GM23338 (cell line): ENCODE results near the gene MAFF. TPM values are rescaled to one million over a fixed set of nuclear protein-coding genes. Genes with fewer than 3 reads are reported as not detected.

ENCODE experiments used
- ATAC-seq: fragments of 200-7000 bp; cut with Tn5 transposase; 3 replicates; pipeline ENCODE4 v1.9.1; 2020
- DNase-seq: peaks from one replicate; pipeline ENCODE4 v3.0.0-alpha.2; 2015; ENCODE audit warnings: low spot score
- H2AFZ ChIP-seq: fragments of 200-600 bp; sonication (generic); 2 replicates; pipeline ENCODE4 v1.8.0; 2016; ENCODE audit warnings: antibody characterized with exemption, mild to moderate bottlenecking, moderate library complexity
- H3F3A ChIP-seq: fragments of 200-600 bp; sonication (generic); replicated peaks from 2 replicates; pipeline ENCODE4 v1.8.0; 2017; ENCODE audit warnings: antibody characterized with exemption, mixed run types, low read depth
- H3K27ac ChIP-seq: fragments of 200-600 bp; sonication (generic); 2 replicates; pipeline ENCODE4 v1.6.1; 2016; ENCODE audit warnings: low read depth
- H3K27me3 ChIP-seq: fragments of 200-600 bp; sonication (generic); 2 replicates; pipeline ENCODE4 v1.8.0; 2016; ENCODE audit warnings: mild to moderate bottlenecking, mixed run types, moderate library complexity; ENCODE audit not compliant: insufficient read depth
- H3K36me3 ChIP-seq: fragments of 200-600 bp; sonication (generic); 2 replicates; pipeline ENCODE4 v1.8.0; 2016; ENCODE audit warnings: mild to moderate bottlenecking; ENCODE audit not compliant: insufficient read depth
- H3K4me1 ChIP-seq: fragments of 200-600 bp; sonication (generic); 2 replicates; pipeline ENCODE4 v1.8.0; 2016; ENCODE audit warnings: mild to moderate bottlenecking, moderate library complexity; ENCODE audit not compliant: insufficient read depth
- H3K4me2 ChIP-seq: fragments of 200-600 bp; sonication (generic); 2 replicates; pipeline ENCODE4 v1.7.1; 2017; ENCODE audit warnings: mixed run types
- H3K4me3 ChIP-seq: fragments of 200-600 bp; sonication (generic); 2 replicates; pipeline ENCODE4 v1.6.1; 2016; ENCODE audit warnings: mixed run types
- H3K79me2 ChIP-seq: fragments of 200-600 bp; sonication (generic); replicated peaks from 2 replicates; pipeline ENCODE4 v1.8.0; 2017; ENCODE audit warnings: mild to moderate bottlenecking; ENCODE audit not compliant: insufficient read depth
- H3K9me2 ChIP-seq: fragments of 200-600 bp; sonication (generic); 2 replicates; pipeline ENCODE4 v1.8.0; 2017; ENCODE audit not compliant: insufficient read depth
- H4K20me1 ChIP-seq: fragments of 200-600 bp; sonication (generic); replicated peaks from 2 replicates; pipeline ENCODE4 v1.8.0; 2017; ENCODE audit warnings: mild to moderate bottlenecking; ENCODE audit not compliant: insufficient read depth
- H3K27ac Mint-ChIP-seq: 2 replicates; pipeline ENCODE4 v1.8.0; 2020; ENCODE audit warnings: inconsistent platforms, mild to moderate bottlenecking, moderate library complexity, mixed read lengths
- H3K27me3 Mint-ChIP-seq: 3 replicates; pipeline ENCODE4 v1.8.0; 2022; ENCODE audit warnings: low read depth, mild to moderate bottlenecking, moderate library complexity, mixed read lengths, inconsistent platforms; ENCODE audit not compliant: insufficient read depth, poor library complexity
- H3K36me3 Mint-ChIP-seq: 3 replicates; pipeline ENCODE4 v1.8.0; 2021; ENCODE audit warnings: low read depth, mild to moderate bottlenecking, inconsistent platforms, moderate library complexity, mixed read lengths
- H3K4me1 Mint-ChIP-seq: 3 replicates; pipeline ENCODE4 v1.8.0; 2020; ENCODE audit warnings: mild to moderate bottlenecking, inconsistent platforms, mixed read lengths
- H3K4me3 Mint-ChIP-seq: 3 replicates; pipeline ENCODE4 v1.8.0; 2021; ENCODE audit warnings: moderate library complexity, mild to moderate bottlenecking, inconsistent platforms, mixed read lengths
- H3K9me3 Mint-ChIP-seq: 3 replicates; pipeline ENCODE4 v1.8.0; 2020; ENCODE audit warnings: moderate library complexity, mild to moderate bottlenecking, inconsistent platforms, mixed read lengths
- CREB1 ChIP-seq: fragments of 250-450 bp; sonication (Bioruptor Pico); IDR thresholded peaks from 2 replicates; pipeline ENCODE4 v1.5.0; 2020; ENCODE audit warnings: low read depth, mild to moderate bottlenecking, moderate library complexity
- EZH2phosphoT487 ChIP-seq: fragments of 200-600 bp; sonication (generic); IDR thresholded peaks from one replicate; pipeline ENCODE4 v1.8.1; 2018; ENCODE audit warnings: antibody characterized with exemption; ENCODE audit not compliant: unreplicated experiment
- JUNB ChIP-seq: IDR thresholded peaks from one replicate; pipeline ENCODE4 v1.6.1; 2016; ENCODE audit warnings: antibody characterized with exemption; ENCODE audit not compliant: unreplicated experiment
- POLR2AphosphoS5 ChIP-seq: IDR thresholded peaks from 2 replicates; pipeline ENCODE4 v1.6.1; 2016; ENCODE audit warnings: antibody characterized with exemption, low read depth
- STAT1 ChIP-seq: IDR thresholded peaks from one replicate; pipeline ENCODE4 v1.6.1; 2016; ENCODE audit warnings: antibody characterized with exemption; ENCODE audit not compliant: unreplicated experiment
- ZNF114 ChIP-seq: fragments of 250-450 bp; sonication (Bioruptor Pico); IDR thresholded peaks from 2 replicates; pipeline ENCODE4 v1.5.0; 2020; ENCODE audit warnings: mild to moderate bottlenecking, moderate library complexity
- polyA plus RNA-seq: library from polyadenylated mRNA; unstranded; fragments of >200 nt; fragmentation: Nextera tagmentation; extraction: Ambion mirVana; gene quantifications from 2 replicates; pipeline ENCODE4 v1.2.1, GENCODE V29; 2016
- total RNA-seq: library from RNA; depleted of rRNA; stranded (reverse); fragments of >200 nt; shearing (Covaris generic); gene quantifications from 2 replicates; pipeline ENCODE4 v1.2.3, GENCODE V29; 2014
- TF ChIP-seq, protein P1 (sequence below), 2 experiments: fragments of 200-600 bp in 1 of 2; sonication (generic) in 1 of 2; conservative IDR thresholded peaks; 2 replicates each; pipeline versions ENCODE4 v1.5.1 to v1.6.1; 2016 to 2017; ENCODE audit warnings: antibody characterized with exemption in 2 of 2, low read depth in 2 of 2, mild to moderate bottlenecking in 2 of 2, moderate library complexity in 1 of 2
- TF ChIP-seq, protein P2 (sequence below): IDR thresholded peaks from 2 replicates; pipeline ENCODE4 v1.6.1; 2016; ENCODE audit warnings: antibody characterized with exemption
- TF ChIP-seq, protein P3 (sequence below): fragments of 250-450 bp; sonication (Bioruptor Pico); IDR thresholded peaks from 2 replicates; pipeline ENCODE4 v1.5.0; 2020; ENCODE audit warnings: mild to moderate bottlenecking, moderate library complexity

MAFF gene
- total and polyA plus RNA-seq, 2 experiments from 2014 or later, result 2.2 to 8.9 TPM

DNA sequence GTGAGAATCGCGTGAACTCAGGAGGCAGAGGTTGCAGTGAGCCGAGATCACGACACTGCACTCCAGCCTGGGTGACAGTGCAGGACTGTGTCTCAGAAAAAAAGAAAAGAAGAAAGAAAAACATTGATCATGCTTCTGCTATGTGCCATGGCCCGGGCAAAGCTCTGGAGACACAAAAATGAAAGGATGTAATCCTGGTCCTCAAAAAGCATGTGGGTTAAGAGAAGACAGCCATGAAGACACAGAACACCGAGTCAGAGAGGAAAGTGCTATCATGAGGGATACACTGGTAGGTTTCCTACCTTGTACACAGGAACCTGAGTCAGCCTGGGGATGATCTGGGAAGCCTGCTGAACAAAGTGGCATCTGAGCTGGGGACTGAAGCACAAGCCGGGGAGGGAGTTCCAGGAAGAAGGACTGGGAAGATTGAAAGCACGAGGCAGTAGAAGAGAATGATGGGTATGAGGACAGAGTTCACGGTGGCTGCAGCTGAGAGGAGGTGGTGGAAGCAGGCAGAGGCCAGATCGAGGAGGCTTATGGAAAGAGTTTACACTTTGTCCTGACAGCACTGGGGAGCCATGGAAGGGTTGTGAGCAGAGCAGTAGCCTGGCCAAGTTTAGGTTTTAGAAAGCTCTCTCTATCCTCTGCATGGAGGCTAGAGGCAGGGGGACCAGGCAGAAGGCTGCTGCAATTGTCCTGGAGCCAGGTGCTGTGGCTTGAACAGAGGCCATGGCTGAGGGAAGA is 9.9 kb upstream of the MAFF start:
- no peaks in the 10 kb centered on the region for H3K36me3 ChIP-seq
- H3K9me3 Mint-ChIP-seq, result peaks cover 4% of the 10 kb centered on the region; the same call in 2 of the 3 replicates
- no peak for ATAC-seq
- no peaks in the 10 kb centered on the region; the same call in 2 of the 3 replicates for H3K36me3 Mint-ChIP-seq
- no peak overlapping the region for H3K27ac ChIP-seq
- H3K79me2 ChIP-seq, result no peaks in the 10 kb centered on the region
- no peak overlapping the region for H3K4me2 ChIP-seq
- H3K27me3 Mint-ChIP-seq, result peaks cover 16% of the 10 kb centered on the region
- no peaks in the 10 kb centered on the region for H3K9me2 ChIP-seq
- no peak overlapping the region for H2AFZ ChIP-seq
- no peaks in the 10 kb centered on the region for H4K20me1 ChIP-seq
- TF ChIP-seq ZNF114 (CRISPR knock-in tag) (no peak), EZH2phosphoT487 (no peak), STAT1 (no peak), POLR2AphosphoS5 (no peak), JUNB (no peak), CREB1 (no peak)
- TF ChIP-seq, protein P1, sequence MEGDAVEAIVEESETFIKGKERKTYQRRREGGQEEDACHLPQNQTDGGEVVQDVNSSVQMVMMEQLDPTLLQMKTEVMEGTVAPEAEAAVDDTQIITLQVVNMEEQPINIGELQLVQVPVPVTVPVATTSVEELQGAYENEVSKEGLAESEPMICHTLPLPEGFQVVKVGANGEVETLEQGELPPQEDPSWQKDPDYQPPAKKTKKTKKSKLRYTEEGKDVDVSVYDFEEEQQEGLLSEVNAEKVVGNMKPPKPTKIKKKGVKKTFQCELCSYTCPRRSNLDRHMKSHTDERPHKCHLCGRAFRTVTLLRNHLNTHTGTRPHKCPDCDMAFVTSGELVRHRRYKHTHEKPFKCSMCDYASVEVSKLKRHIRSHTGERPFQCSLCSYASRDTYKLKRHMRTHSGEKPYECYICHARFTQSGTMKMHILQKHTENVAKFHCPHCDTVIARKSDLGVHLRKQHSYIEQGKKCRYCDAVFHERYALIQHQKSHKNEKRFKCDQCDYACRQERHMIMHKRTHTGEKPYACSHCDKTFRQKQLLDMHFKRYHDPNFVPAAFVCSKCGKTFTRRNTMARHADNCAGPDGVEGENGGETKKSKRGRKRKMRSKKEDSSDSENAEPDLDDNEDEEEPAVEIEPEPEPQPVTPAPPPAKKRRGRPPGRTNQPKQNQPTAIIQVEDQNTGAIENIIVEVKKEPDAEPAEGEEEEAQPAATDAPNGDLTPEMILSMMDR (conservative IDR thresholded peaks at IDR 0.05; ENCODE audit: low read depth in 2 of 2), result no peak
- TF ChIP-seq, protein P2, sequence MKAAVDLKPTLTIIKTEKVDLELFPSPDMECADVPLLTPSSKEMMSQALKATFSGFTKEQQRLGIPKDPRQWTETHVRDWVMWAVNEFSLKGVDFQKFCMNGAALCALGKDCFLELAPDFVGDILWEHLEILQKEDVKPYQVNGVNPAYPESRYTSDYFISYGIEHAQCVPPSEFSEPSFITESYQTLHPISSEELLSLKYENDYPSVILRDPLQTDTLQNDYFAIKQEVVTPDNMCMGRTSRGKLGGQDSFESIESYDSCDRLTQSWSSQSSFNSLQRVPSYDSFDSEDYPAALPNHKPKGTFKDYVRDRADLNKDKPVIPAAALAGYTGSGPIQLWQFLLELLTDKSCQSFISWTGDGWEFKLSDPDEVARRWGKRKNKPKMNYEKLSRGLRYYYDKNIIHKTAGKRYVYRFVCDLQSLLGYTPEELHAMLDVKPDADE, result no peak
- TF ChIP-seq, protein P3, sequence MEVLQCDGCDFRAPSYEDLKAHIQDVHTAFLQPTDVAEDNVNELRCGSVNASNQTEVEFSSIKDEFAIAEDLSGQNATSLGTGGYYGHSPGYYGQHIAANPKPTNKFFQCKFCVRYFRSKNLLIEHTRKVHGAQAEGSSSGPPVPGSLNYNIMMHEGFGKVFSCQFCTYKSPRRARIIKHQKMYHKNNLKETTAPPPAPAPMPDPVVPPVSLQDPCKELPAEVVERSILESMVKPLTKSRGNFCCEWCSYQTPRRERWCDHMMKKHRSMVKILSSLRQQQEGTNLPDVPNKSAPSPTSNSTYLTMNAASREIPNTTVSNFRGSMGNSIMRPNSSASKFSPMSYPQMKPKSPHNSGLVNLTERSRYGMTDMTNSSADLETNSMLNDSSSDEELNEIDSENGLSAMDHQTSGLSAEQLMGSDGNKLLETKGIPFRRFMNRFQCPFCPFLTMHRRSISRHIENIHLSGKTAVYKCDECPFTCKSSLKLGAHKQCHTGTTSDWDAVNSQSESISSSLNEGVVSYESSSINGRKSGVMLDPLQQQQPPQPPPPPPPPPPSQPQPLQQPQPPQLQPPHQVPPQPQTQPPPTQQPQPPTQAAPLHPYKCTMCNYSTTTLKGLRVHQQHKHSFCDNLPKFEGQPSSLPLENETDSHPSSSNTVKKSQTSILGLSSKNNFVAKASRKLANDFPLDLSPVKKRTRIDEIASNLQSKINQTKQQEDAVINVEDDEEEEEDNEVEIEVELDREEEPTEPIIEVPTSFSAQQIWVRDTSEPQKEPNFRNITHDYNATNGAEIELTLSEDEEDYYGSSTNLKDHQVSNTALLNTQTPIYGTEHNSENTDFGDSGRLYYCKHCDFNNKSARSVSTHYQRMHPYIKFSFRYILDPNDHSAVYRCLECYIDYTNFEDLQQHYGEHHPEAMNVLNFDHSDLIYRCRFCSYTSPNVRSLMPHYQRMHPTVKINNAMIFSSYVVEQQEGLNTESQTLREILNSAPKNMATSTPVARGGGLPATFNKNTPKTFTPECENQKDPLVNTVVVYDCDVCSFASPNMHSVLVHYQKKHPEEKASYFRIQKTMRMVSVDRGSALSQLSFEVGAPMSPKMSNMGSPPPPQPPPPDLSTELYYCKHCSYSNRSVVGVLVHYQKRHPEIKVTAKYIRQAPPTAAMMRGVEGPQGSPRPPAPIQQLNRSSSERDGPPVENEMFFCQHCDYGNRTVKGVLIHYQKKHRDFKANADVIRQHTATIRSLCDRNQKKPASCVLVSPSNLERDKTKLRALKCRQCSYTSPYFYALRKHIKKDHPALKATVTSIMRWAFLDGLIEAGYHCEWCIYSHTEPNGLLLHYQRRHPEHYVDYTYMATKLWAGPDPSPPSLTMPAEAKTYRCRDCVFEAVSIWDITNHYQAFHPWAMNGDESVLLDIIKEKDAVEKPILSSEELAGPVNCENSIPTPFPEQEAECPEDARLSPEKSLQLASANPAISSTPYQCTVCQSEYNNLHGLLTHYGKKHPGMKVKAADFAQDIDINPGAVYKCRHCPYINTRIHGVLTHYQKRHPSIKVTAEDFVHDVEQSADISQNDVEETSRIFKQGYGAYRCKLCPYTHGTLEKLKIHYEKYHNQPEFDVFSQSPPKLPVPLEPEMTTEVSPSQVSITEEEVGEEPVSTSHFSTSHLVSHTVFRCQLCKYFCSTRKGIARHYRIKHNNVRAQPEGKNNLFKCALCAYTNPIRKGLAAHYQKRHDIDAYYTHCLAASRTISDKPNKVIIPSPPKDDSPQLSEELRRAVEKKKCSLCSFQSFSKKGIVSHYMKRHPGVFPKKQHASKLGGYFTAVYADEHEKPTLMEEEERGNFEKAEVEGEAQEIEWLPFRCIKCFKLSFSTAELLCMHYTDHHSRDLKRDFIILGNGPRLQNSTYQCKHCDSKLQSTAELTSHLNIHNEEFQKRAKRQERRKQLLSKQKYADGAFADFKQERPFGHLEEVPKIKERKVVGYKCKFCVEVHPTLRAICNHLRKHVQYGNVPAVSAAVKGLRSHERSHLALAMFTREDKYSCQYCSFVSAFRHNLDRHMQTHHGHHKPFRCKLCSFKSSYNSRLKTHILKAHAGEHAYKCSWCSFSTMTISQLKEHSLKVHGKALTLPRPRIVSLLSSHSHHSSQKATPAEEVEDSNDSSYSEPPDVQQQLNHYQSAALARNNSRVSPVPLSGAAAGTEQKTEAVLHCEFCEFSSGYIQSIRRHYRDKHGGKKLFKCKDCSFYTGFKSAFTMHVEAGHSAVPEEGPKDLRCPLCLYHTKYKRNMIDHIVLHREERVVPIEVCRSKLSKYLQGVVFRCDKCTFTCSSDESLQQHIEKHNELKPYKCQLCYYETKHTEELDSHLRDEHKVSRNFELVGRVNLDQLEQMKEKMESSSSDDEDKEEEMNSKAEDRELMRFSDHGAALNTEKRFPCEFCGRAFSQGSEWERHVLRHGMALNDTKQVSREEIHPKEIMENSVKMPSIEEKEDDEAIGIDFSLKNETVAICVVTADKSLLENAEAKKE (CRISPR knock-in tag), result no peak
- no peak overlapping the region for H3K4me3 ChIP-seq
- no peaks in the 10 kb centered on the region for H3K4me1 ChIP-seq
- H3K4me1 Mint-ChIP-seq, result no peaks in the 10 kb centered on the region; the same call in 2 of the 3 replicates
- DNase-seq, result no peak
- no peaks in the 10 kb centered on the region for H3F3A ChIP-seq
- H3K4me3 Mint-ChIP-seq, result no peak overlapping the region
- no peak overlapping the region for H3K27ac Mint-ChIP-seq
- no peaks in the 10 kb centered on the region for H3K27me3 ChIP-seq
